Mesothelial cell of epicardium (in vitro differentiated cells): ENCODE data around the gene TMEM108. TPM values are rescaled to one million over a fixed set of nuclear protein-coding genes. Genes with fewer than 3 reads are reported as not detected.

Experiments
- DNase-seq, 2 experiments: peaks; one replicate each; pipeline ENCODE4 v3.0.0; 2021; ENCODE audit warnings: low spot score in 2 of 2; ENCODE audit not compliant: unreplicated experiment in 2 of 2
- H3K27ac Mint-ChIP-seq: 2 replicates; pipeline ENCODE4 v1.8.0; 2021; ENCODE audit warnings: mixed read lengths
- H3K27me3 Mint-ChIP-seq: 2 replicates; pipeline ENCODE4 v1.8.0; 2021; ENCODE audit warnings: low read depth, mixed read lengths
- H3K36me3 Mint-ChIP-seq: 2 replicates; pipeline ENCODE4 v1.8.0; 2021; ENCODE audit warnings: mixed read lengths
- H3K4me1 Mint-ChIP-seq: 2 replicates; pipeline ENCODE4 v1.8.0; 2021; ENCODE audit warnings: mixed read lengths
- H3K4me3 Mint-ChIP-seq: 2 replicates; pipeline ENCODE4 v1.8.0; 2021; ENCODE audit warnings: mild to moderate bottlenecking, moderate library complexity, mixed read lengths
- H3K9me3 Mint-ChIP-seq: 2 replicates; pipeline ENCODE4 v1.8.0; 2021; ENCODE audit warnings: mixed read lengths
- CTCF ChIP-seq: fragments of 200-600 bp; sonication (generic); IDR thresholded peaks from one replicate; pipeline ENCODE4 v1.5.0; 2021; ENCODE audit warnings: antibody characterized with exemption; ENCODE audit not compliant: unreplicated experiment
- total RNA-seq: library from RNA; stranded (reverse); gene quantifications from 3 replicates; pipeline ENCODE4 v1.2.1, GENCODE V29; 2021

The TMEM108 gene
- total RNA-seq, 1 donor from 2014 or later = 17.3 TPM

- peaks cover 2% of the 10 kb centered on the region for H3K9me3 Mint-ChIP-seq
- no peak for DNase-seq
- H3K4me3 Mint-ChIP-seq = no peak overlapping the region
- no peaks in the 10 kb centered on the region for H3K36me3 Mint-ChIP-seq
- H3K27me3 Mint-ChIP-seq = no peaks in the 10 kb centered on the region
- no peak overlapping the region for H3K27ac Mint-ChIP-seq
- TF ChIP-seq CTCF = no peak
- no peaks in the 10 kb centered on the region for H3K4me1 Mint-ChIP-seq
These were observed 129.8 kb downstream of the TMEM108 start for GRCh38 chr3:133168025-133168401.

DNA sequence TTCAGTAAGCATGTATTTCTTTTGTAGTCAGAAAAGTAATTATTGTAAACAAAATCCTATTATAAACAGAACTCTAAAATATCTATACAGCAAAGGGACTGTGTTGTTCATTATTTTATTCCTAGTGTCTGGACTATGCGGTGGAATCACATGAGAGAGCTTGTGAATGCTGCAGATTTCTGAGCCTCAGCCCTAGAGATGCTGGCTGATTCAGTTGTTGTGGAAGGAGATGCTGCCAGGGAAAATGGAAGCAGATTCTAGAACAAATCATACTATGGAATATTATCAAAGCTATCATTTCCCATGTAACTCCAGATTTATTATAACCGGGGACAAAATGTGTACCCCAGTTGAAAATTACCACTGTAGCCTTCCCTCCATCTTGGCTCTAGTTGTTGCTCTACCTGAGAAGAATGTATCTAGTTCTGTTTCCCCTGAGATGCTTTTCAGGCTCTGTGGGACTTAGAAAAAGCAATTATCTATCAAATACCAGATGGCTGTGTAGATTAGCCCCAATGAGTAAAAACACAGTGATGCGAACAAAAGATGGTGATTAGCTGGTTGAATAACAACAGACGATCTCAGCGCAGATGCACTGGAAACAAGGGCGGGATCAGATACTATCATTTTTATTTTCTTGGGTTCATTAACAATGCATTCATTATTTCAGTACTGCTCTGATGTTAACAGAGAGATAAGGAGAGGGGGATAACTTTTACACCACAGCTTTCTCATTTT lies 131.3 kb downstream of the TMEM108 start:
- Mint-ChIP-seq H3K4me3 (no peak overlapping the region), H3K27me3 (no peaks in the 10 kb centered on the region), H3K4me1 (no peaks in the 10 kb centered on the region), H3K27ac (no peak overlapping the region), H3K9me3 (peaks cover 7% of the 10 kb centered on the region), H3K36me3 (no peaks in the 10 kb centered on the region)
- TF ChIP-seq CTCF = no peak
- DNase-seq = no peak

- Mint-ChIP-seq H3K27me3 (no peaks in the 10 kb centered on the region), H3K9me3 (peaks cover 23% of the 10 kb centered on the region), H3K4me3 (no peak overlapping the region), H3K27ac (no peak overlapping the region), H3K4me1 (no peaks in the 10 kb centered on the region), H3K36me3 (peaks cover 2% of the 10 kb centered on the region)
- no peak for DNase-seq
- TF ChIP-seq CTCF = no peak
These were observed 133.6 kb downstream of the TMEM108 start for GRCh38 chr3:133171831-133172230.

GRCh38 chr3:133181392-133182150 lies 143.4 kb downstream of the TMEM108 start:
- Mint-ChIP-seq H3K4me3 (no peak overlapping the region), H3K27ac (no peak overlapping the region), H3K27me3 (no peaks in the 10 kb centered on the region), H3K4me1 (peaks cover 3% of the 10 kb centered on the region), H3K36me3 (no peaks in the 10 kb centered on the region), H3K9me3 (peaks cover 4% of the 10 kb centered on the region)
- no peak for DNase-seq
- TF ChIP-seq CTCF = no peak

- Mint-ChIP-seq H3K4me3 (no peak overlapping the region), H3K27ac (no peak overlapping the region)
- TF ChIP-seq CTCF = no peak
These were observed 149.7 kb downstream of the TMEM108 start for GRCh38 chr3:133187870-133188379.

More at GRCh38 chr3:133187870-133188379, 149.7 kb downstream of the TMEM108 start:
- H3K36me3 Mint-ChIP-seq = no peaks in the 10 kb centered on the region
- H3K4me1 Mint-ChIP-seq = peaks cover 14% of the 10 kb centered on the region
- no peaks in the 10 kb centered on the region for H3K27me3 Mint-ChIP-seq
- DNase-seq = no peak
- no peaks in the 10 kb centered on the region for H3K9me3 Mint-ChIP-seq
